HG03135 (cell line): ENCODE measurements around the gene TBX1.

Experiments used
- ATAC-seq: cut with Tn5 transposase; IDR thresholded peaks from one replicate; pipeline ENCODE4 v1.9.1; 2021; ENCODE audit warnings: mild to moderate bottlenecking, moderate library complexity; ENCODE audit not compliant: unreplicated experiment

TBX1 gene

GRCh38 chr22:19751497-19752245 is 8.9 kb upstream of the TBX1 start:
- no peak for ATAC-seq

- no peak for ATAC-seq
Observed at GRCh38 chr22:19753090-19753842, 7.3 kb upstream of the TBX1 start.

- no peak for ATAC-seq
Observed at GRCh38 chr22:19753996-19754700, 6.4 kb upstream of the TBX1 start.

- no peak for ATAC-seq
Observed at GRCh38 chr22:19754701-19755144, 5.9 kb upstream of the TBX1 start.

GRCh38 chr22:19755145-19755710 is 5.3 kb upstream of the TBX1 start:
- ATAC-seq: no peak

- ATAC-seq: no peak
Observed at GRCh38 chr22:19755722-19756287, 4.8 kb upstream of the TBX1 start.

- ATAC-seq: no peak
Observed at GRCh38 chr22:19756288-19757128, 4.1 kb upstream of the TBX1 start.

GRCh38 chr22:19757140-19757984 is 3.2 kb upstream of the TBX1 start:
- ATAC-seq: no peak

- no peak for ATAC-seq
Observed at GRCh38 chr22:19757985-19758895, 2.3 kb upstream of the TBX1 start.

- no peak for ATAC-seq
Observed at GRCh38 chr22:19758896-19759426, 1.6 kb upstream of the TBX1 start.

GRCh38 chr22:19759427-19760057 is 1.0 kb upstream of the TBX1 start:
- no peak for ATAC-seq

- ATAC-seq: no peak
Observed at GRCh38 chr22:19760951-19761724, 560 bp downstream of the TBX1 start.

- no peak for ATAC-seq
Observed at GRCh38 chr22:19761725-19762567, 1.4 kb downstream of the TBX1 start.

- no peak for ATAC-seq
Observed at GRCh38 chr22:19762568-19763457, 2.2 kb downstream of the TBX1 start.
